ENCODE data around the gene EEF1AKMT3. TPM values are rescaled to one million over a fixed set of nuclear protein-coding genes. Genes with fewer than 3 reads are reported as not detected.

Gene EEF1AKMT3
- polyA plus RNA-seq, 1 experiment: 9.1 TPM

GRCh38 chr12:57751788-57752667, 20.4 kb upstream of the EEF1AKMT3 start, which contains the start of gene CDK4:
CDK4 (minus strand) TSS chr12:57752310; CDS start chr12:57751717, 593 bp downstream.
- ChIA-PET POLR2A (interaction anchor here (1.1 kb wide), 1 partner anchor 20 kb away, joined by 3 read pairs; the partner anchor contains the start of genes EEF1AKMT3 and METTL1), CTCF (interaction anchor here (0.9 to 1.1 kb wide), 3 partner anchors 15 to 28 kb away, joined by 3 to 4 read pairs (median 3); no protein-coding TSS in a partner anchor)
- DNase-seq (ENCODE audit: low read depth): peak; percentile 99
- Histone ChIP-seq H3K4me3 (ENCODE audit: low read depth, low read length) (peak within 1 kb of the TSS; percentile 81), H3K27me3 (ENCODE audit: control insufficient read depth, insufficient read depth, low read length) (peaks cover 6% of the 10 kb centered on the region), H3K36me3 (ENCODE audit: control insufficient read depth, insufficient read depth, low read length) (peaks cover 10% of the 10 kb centered on the region)
- TF ChIP-seq CTCF (IDR thresholded peaks at IDR 0.05; ENCODE audit: insufficient read depth, low read depth, low read length): no peak

GRCh38 chr12:57752668-57753000, 19.8 kb upstream of the EEF1AKMT3 start:
- ChIA-PET CTCF (interaction anchor here (0.9 to 1.1 kb wide), 3 partner anchors 16 to 27 kb away, joined by 3 to 4 read pairs (median 3); no protein-coding TSS in a partner anchor), POLR2A (interaction anchor here (1.1 kb wide), 1 partner anchor 19 kb away, joined by 3 read pairs; the partner anchor contains the start of genes EEF1AKMT3 and METTL1)
- TF ChIP-seq CTCF (IDR thresholded peaks at IDR 0.05; ENCODE audit: insufficient read depth, low read depth, low read length): no peak
- DNase-seq (ENCODE audit: low read depth): no peak
- peaks cover 6% of the 10 kb centered on the region for H3K27me3 ChIP-seq (ENCODE audit: control insufficient read depth, insufficient read depth, low read length)
- peaks cover 7% of the 10 kb centered on the region for H3K36me3 ChIP-seq (ENCODE audit: control insufficient read depth, insufficient read depth, low read length)
- H3K4me3 ChIP-seq (ENCODE audit: low read depth, low read length): peak overlapping the region; percentile 3

GRCh38 chr12:57753756-57754337, 18.6 kb upstream of the EEF1AKMT3 start:
- no peak for DNase-seq (ENCODE audit: low read depth)
- Histone ChIP-seq H3K36me3 (ENCODE audit: control insufficient read depth, insufficient read depth, low read length) (peaks cover 4% of the 10 kb centered on the region), H3K4me3 (ENCODE audit: low read depth, low read length) (no peak overlapping the region), H3K27me3 (ENCODE audit: control insufficient read depth, insufficient read depth, low read length) (peaks cover 6% of the 10 kb centered on the region)
- ChIA-PET CTCF (interaction anchor here (0.6 kb wide), 1 partner anchor 28 kb away, joined by 3 read pairs; no protein-coding TSS in a partner anchor), POLR2A (no interaction called here)
- TF ChIP-seq CTCF (IDR thresholded peaks at IDR 0.05; ENCODE audit: insufficient read depth, low read depth, low read length): no peak

GRCh38 chr12:57754411-57755193, 17.8 kb upstream of the EEF1AKMT3 start, which contains the start of gene MARCHF9:
MARCHF9 (plus strand) TSS chr12:57755103; CDS start chr12:57755529, 426 bp downstream.
- ChIA-PET POLR2A (no interaction called here), CTCF (interaction anchor here (0.5 to 0.6 kb wide), 2 partner anchors 28 to 48 kb away, joined by 3 read pairs; no protein-coding TSS in a partner anchor)

More at GRCh38 chr12:57754411-57755193, 17.8 kb upstream of the EEF1AKMT3 start, which contains the start of gene MARCHF9:
- no peak for DNase-seq (ENCODE audit: low read depth)
- H3K36me3 ChIP-seq (ENCODE audit: control insufficient read depth, insufficient read depth, low read length): no peaks in the 10 kb centered on the region; the same call in 1 of the 2 replicates
- TF ChIP-seq CTCF (IDR thresholded peaks at IDR 0.05; ENCODE audit: insufficient read depth, low read depth, low read length): no peak
- H3K27me3 ChIP-seq (ENCODE audit: control insufficient read depth, insufficient read depth, low read length): peaks cover 6% of the 10 kb centered on the region
- peak within 1 kb of the TSS; percentile 52 for H3K4me3 ChIP-seq (ENCODE audit: low read depth, low read length)
